WERI-Rb-1 (cell line): Measurements from ENCODE around the gene GABRB1.
A peak's percentile ranks its signal among the peaks of the same experiment; 100 is the strongest.

Experiments used
- DNase-seq: peaks from one replicate; pipeline ENCODE4 v3.0.0-alpha.2; 2020
- H3K27ac ChIP-seq: fragments of 250-450 bp; sonication (Bioruptor Pico); 2 replicates; pipeline ENCODE4 v1.5.1; 2020; ENCODE audit warnings: mild to moderate bottlenecking, moderate library complexity
- H3K27me3 ChIP-seq: fragments of 250-450 bp; sonication (Bioruptor Pico); 2 replicates; pipeline ENCODE4 v1.5.1; 2021; ENCODE audit warnings: mild to moderate bottlenecking, low read depth, moderate library complexity; ENCODE audit not compliant: insufficient read depth, severe bottlenecking
- H3K36me3 ChIP-seq: fragments of 250-450 bp; sonication (Bioruptor Pico); 2 replicates; pipeline ENCODE4 v1.5.1; 2020; ENCODE audit warnings: mild to moderate bottlenecking, moderate library complexity
- H3K4me3 ChIP-seq: 2 replicates; pipeline ENCODE4 v1.5.1; 2011; ENCODE audit warnings: low read depth, mild to moderate bottlenecking, control low read depth, low read length
- H3K9me3 ChIP-seq: fragments of 250-450 bp; sonication (Bioruptor Pico); 2 replicates; pipeline ENCODE4 v1.5.1; 2021; ENCODE audit warnings: mild to moderate bottlenecking, moderate library complexity; ENCODE audit not compliant: severe bottlenecking
- CTCF ChIP-seq: IDR thresholded peaks from 2 replicates; pipeline ENCODE4 v1.5.1; 2011; ENCODE audit warnings: low read depth, mild to moderate bottlenecking, control low read depth, inconsistent platforms, low read length

Gene GABRB1

DNA sequence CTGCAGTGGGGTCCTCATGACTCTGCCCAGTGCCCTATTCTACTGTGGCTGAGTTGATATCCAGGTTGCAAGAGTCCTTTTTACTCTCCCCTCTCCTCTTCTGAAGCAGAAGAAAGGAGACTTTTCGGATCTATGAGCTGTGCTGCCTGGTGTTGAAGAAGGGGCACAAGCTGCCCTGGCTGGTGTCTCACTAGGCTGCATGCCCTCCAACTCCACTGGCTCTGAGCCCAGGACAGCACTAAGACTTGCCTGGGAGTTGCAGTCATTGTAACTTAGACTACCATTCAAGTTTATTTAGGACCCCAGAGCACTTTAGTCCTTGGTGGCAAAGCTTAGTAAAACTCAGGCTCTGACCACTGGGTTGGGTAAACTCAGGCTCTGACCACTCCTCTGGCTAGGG is 89.4 kb downstream of the GABRB1 start:
- Histone ChIP-seq H3K27ac (no peak overlapping the region), H3K4me3 (no peak overlapping the region), H3K36me3 (no peaks in the 10 kb centered on the region), H3K9me3 (no peaks in the 10 kb centered on the region), H3K27me3 (no peaks in the 10 kb centered on the region)
- no peak for TF ChIP-seq CTCF
- no peak for DNase-seq

DNA sequence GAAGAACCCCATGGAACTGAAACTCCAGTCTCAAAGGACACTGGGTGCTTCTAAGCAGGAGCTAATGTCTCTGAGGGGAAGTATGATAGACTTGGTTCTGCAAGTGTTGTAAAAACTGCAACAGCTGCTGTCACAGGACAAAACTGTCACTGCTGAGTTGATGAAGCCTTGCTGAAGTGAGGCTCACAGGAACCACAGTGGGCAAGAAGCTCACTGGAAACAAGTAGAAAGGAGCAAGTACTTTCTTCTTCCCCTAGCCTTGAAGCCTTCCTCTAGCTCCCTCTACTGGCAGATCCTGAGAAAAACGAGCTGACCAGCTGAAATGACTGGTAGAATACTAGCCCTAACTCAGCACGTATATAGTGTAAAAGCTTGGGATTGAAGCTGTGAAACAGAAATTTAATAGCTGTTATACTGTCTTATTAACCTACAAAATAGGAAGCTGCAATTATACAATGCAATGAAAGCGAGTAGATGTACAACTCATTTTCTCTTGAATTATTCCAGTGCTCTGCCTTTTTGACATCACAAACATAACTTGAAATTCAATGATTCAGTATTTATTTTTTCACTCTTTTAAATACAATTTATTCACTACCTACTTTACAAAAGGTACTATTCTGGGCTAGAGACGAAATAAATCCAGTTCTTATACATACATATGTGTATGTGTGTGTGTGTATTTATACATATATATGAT is 91.4 kb downstream of the GABRB1 start:
- peak; percentile 79 for DNase-seq

GRCh38 chr4:47128991-47129390 is 97.6 kb downstream of the GABRB1 start:
- H3K4me3 ChIP-seq: no peak overlapping the region
- TF ChIP-seq CTCF: no peak
- no peak overlapping the region for H3K27ac ChIP-seq
- H3K27me3 ChIP-seq: no peaks in the 10 kb centered on the region
- H3K36me3 ChIP-seq: no peaks in the 10 kb centered on the region
- no peaks in the 10 kb centered on the region for H3K9me3 ChIP-seq
- DNase-seq: no peak

More for the DNA sequence above, 91.4 kb downstream of the GABRB1 start:
- Histone ChIP-seq H3K9me3 (no peaks in the 10 kb centered on the region), H3K4me3 (no peak overlapping the region), H3K27ac (no peak overlapping the region), H3K27me3 (no peaks in the 10 kb centered on the region), H3K36me3 (no peaks in the 10 kb centered on the region)
- peak; percentile 80 for TF ChIP-seq CTCF

DNA sequence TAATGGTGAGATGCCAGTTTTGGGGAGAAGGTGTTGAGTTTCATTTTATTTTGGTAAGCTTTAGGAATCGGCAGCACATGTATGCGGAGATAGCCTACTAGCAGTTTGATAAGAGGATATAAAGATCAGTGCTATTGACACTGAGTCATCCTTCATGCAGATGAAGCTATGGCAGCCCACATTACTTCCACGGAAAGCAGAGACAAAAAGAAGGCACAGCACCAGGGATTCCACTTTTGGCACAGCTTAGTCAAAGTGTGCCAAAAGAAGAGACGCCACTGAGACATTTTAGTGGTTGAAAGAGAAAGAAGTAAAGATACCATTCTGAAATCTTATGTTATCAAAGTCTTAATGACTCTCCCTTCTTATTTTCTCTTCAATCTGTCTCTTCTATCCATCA is 103.8 kb downstream of the GABRB1 start:
- no peaks in the 10 kb centered on the region for H3K9me3 ChIP-seq
- no peak overlapping the region for H3K4me3 ChIP-seq
- TF ChIP-seq CTCF: no peak
- no peak overlapping the region for H3K27ac ChIP-seq
- no peak for DNase-seq
- H3K36me3 ChIP-seq: no peaks in the 10 kb centered on the region
- H3K27me3 ChIP-seq: no peaks in the 10 kb centered on the region

- DNase-seq: no peak
- H3K27me3 ChIP-seq: no peaks in the 10 kb centered on the region
- no peak for TF ChIP-seq CTCF
- no peaks in the 10 kb centered on the region for H3K9me3 ChIP-seq
- H3K36me3 ChIP-seq: no peaks in the 10 kb centered on the region
- H3K27ac ChIP-seq: no peak overlapping the region
- no peak overlapping the region for H3K4me3 ChIP-seq
These were observed 111.9 kb downstream of the GABRB1 start for GRCh38 chr4:47143261-47143660.

DNA sequence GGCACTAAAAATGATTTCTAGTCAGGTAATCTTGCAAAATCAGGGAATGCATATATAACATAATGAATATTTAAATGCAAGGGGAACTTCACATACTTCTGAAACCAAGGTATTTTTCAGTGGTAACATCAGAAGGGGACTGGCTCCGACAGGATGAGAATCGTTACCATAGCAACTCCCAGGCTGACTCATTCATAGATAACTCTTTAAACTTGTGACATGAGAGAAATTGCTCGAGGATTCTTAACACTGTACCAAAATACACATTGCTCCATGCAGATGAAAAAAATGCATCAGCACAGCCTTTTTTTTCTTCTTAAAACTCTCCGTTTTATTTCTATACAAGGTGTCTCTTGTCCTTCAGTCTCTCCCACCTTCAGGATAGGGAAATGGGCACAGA is 114.3 kb downstream of the GABRB1 start:
- Histone ChIP-seq H3K27me3 (no peaks in the 10 kb centered on the region), H3K27ac (no peak overlapping the region), H3K36me3 (no peaks in the 10 kb centered on the region), H3K9me3 (no peaks in the 10 kb centered on the region), H3K4me3 (no peak overlapping the region)
- no peak for DNase-seq
- TF ChIP-seq CTCF: no peak
